Right hindlimb (tissue), 1 donor: Measurements from ENCODE around the gene USP48.
"Not testable (repeated sequence)": the region's sequence is repeated elsewhere in the genome, so short reads cannot be mapped to it uniquely, and the experiment has no call there.

Experiments used
- DNase-seq: peaks from one replicate; pipeline ENCODE4 v3.0.0-alpha.2; 2018

Gene USP48

GRCh38 chr1:21691739-21692138 is 91.2 kb downstream of the USP48 start:
- no peak for DNase-seq

GRCh38 chr1:21689661-21690372 is 93.1 kb downstream of the USP48 start:
- no peak for DNase-seq

GRCh38 chr1:21687081-21687529 is 95.8 kb downstream of the USP48 start:
- no peak for DNase-seq

- no peak for DNase-seq
Observed at GRCh38 chr1:21685946-21686678, 96.8 kb downstream of the USP48 start.

- DNase-seq = no peak
Observed at GRCh38 chr1:21681426-21681825, 101.5 kb downstream of the USP48 start.

GRCh38 chr1:21680918-21681317 is 102.0 kb downstream of the USP48 start:
- DNase-seq = no peak

GRCh38 chr1:21680381-21680780 is 102.6 kb downstream of the USP48 start:
- no peak for DNase-seq

GRCh38 chr1:21677168-21677567 is 105.8 kb downstream of the USP48 start:
- no peak for DNase-seq

- DNase-seq = no peak
Observed at GRCh38 chr1:21674957-21675356, 108.0 kb downstream of the USP48 start.

GRCh38 chr1:21673853-21674252 is 109.1 kb downstream of the USP48 start:
- DNase-seq = not testable (repeated sequence)

GRCh38 chr1:21673277-21673780 is 109.6 kb downstream of the USP48 start:
- DNase-seq = peak; percentile 75

- no peak for DNase-seq
Observed at GRCh38 chr1:21672478-21673276, 110.3 kb downstream of the USP48 start.

GRCh38 chr1:21671915-21672314 is 111.0 kb downstream of the USP48 start:
- peak; percentile 24 for DNase-seq

GRCh38 chr1:21670956-21671902 is 111.7 kb downstream of the USP48 start:
- DNase-seq = peak; percentile 15

- no peak for DNase-seq
Observed at GRCh38 chr1:21670059-21670881, 112.7 kb downstream of the USP48 start.

GRCh38 chr1:21669258-21670058 is 113.5 kb downstream of the USP48 start, which contains the start of gene RAP1GAP:
RAP1GAP (minus strand) TSS chr1:21669357; CDS start chr1:21620032, 49,325 bp downstream.
- DNase-seq = peak; percentile 40

GRCh38 chr1:21668951-21669257 is 114.0 kb downstream of the USP48 start:
- no peak for DNase-seq

- DNase-seq = no peak
Observed at GRCh38 chr1:21668232-21668950, 114.6 kb downstream of the USP48 start.
